Measurements from ENCODE around the gene CAMKMT.
"Not testable (repeated sequence)": the region's sequence is repeated elsewhere in the genome, so short reads cannot be mapped to it uniquely, and the experiment has no call there.

GRCh38 chr2:44595615-44596014 is 233.9 kb downstream of the CAMKMT start:
- not testable (repeated sequence) for TF ChIP-seq CTCF, POLR2A, EP300 (IDR thresholded peaks at IDR 0.05)
